Activated T-cell treated with anti-CD3 and anti-CD28 coated beads for 1 hour (primary cell): ENCODE results near the gene CIB4.

ENCODE experiments used
- DNase-seq: peaks from one replicate; pipeline ENCODE4 v3.0.0-alpha.2; 2020; ENCODE audit warnings: low read depth

CIB4 gene

DNA sequence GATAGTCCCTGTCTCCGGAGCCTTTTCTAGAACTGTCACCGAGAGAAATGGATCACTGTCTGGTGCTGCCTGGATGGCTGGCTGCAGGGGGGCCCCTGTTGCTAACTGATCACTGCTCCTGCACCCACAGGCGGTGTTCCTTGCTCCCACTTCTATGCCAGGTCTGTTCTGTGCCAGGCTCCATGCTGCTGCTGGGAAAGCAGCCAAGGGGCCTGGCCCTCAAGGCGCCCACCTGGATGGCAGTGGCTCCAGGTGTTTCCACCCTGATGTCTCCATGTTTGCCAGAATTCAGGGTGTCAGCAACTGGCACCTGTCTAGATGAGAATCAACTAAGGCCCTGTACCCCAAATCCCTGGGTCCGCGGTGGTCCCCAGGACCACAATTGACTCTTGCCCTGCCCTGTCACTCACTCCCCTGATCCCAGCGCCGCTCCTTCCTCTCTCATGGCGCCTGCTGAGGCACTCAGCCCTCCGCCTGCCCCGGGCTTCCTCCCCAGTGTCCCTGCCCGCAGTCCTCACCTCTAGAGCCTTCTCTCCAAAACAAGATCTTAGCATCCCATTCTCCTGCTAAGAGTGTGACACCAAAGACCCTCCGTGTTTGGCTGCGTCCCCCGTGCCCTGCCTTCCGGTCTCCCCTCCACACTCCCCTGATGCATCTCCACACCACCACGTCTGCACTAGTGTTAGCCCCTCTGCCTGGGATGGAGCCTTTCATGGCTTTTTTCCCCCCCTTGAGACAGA is 90.7 kb downstream of the CIB4 start:
- DNase-seq, result no peak

DNA sequence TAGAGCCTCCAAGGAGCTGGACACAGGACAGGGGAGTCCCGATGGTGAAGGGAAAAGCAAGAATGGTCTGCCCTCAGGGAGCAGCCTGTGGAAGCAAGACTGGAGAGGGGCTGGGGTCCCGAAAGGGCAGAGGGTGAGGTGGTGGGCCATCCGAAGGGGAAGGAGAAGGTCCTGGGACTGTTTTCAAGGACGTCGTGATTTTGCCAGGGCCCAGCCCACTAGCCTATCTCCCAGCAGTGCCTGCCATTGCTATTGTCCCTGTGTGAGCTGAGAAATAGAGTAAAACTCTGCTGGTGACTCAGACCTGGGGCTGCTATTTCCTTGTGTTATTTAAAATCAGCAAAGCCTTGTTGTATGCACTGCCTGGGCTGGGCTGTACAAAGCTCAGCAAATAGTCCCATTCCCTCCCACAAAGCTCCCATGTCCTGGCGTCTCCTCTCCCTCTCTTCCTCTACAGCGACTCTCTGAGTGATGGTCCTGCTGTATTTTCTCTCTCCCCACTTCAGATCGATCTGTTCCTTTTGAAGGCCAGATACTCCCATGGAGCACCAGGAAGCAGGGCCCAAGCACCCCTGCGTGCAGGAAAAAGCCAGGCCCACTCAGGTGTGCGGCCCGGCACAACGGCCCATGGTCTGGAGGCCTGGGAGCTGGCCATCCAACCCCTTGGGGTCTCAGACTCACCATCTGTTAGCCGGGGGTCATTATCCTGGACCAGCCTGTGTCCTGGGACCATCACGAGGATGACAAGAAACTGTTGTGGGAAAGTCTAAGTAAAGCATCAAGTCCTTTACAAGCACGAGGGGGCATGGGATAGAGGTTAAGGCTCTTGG is 98.3 kb downstream of the CIB4 start:
- no peak for DNase-seq

DNA sequence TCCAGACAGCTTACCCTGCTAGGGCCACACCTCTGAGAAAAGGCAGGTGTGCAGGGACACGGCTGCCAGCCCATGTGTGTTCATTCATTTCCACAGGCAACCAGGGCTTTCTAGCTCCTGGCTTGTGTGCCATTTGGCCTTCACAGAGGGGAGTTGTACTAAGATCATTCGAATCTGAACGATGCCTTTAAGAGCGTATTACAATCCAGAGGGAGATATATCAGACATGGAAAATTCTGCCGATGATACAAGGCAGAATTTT is 99.0 kb downstream of the CIB4 start:
- no peak for DNase-seq

DNA sequence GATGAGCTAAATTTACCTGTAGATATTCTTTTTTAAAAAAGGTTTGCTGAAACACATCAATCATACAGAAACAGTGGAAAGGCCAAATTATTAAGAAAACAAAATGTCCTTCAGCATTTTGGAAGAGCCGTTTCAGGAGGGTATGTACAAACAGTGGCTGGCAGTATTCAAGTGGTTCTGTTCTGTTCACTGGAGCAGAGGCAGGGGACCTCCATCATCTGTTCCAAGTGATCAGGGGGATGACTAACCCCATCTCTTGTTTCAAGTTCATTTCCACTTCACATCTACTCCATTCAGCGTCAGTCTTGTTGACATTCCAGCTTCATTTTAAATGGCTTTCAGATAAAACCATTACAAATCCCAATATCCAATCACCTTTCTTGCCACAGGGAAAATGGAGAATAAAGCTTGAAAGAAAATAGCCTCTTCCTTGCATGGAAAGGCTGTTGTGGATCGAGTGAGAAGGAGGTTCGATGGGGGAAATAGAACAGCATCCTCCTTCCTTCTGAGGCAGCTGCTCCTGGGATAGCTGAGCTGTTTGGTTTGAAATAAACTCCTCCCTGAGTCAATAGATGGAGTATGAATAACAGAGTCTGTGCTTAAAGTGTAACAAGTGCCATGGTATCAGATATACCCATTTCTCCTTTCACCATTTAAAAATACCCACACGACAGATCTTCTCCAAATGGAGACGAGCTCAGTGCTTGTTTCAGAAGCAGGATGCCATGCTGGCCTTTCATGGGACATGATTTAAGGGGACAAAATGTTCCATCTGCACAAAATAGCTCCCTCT is 99.6 kb downstream of the CIB4 start:
- DNase-seq, result no peak

DNA sequence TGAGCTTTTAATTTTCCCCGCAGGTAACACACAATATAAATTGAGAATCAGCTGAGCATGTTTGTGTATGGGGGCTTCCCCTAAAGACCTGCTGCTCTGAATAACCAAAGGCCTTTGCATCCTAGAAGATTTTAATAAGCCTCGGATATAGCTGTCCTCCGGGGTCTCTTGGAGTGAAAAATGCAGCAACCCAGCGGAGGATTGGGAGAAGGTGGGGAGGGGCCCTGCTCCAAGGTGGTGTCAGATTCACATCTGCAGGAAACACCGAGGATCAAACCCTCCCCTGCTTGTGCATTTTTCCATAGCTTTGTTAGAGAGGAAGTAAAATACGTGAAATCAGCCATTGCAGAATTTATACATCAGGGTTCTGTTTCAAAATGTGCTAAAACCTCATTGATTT is 100.2 kb downstream of the CIB4 start:
- no peak for DNase-seq

DNA sequence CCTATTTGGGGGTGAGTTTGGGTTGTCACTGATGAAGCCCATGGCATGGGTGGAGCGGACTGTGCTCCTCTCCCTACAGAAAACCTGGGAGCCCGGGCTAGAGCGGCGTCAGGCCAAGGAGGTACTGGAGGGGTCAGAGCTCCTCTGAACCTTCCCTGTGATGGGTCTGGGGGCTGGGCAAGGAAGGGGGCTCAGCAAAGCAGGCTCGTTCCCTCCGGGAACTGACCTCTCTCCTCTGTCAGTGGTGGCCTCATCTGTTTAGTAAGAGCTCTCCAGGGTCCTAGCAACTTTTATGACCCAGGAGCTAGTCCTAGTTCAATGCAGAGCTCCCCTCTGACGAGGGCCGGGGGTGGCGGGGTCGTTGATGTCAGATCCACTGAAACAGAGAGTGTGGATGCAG is 100.9 kb downstream of the CIB4 start:
- DNase-seq, result no peak

DNA sequence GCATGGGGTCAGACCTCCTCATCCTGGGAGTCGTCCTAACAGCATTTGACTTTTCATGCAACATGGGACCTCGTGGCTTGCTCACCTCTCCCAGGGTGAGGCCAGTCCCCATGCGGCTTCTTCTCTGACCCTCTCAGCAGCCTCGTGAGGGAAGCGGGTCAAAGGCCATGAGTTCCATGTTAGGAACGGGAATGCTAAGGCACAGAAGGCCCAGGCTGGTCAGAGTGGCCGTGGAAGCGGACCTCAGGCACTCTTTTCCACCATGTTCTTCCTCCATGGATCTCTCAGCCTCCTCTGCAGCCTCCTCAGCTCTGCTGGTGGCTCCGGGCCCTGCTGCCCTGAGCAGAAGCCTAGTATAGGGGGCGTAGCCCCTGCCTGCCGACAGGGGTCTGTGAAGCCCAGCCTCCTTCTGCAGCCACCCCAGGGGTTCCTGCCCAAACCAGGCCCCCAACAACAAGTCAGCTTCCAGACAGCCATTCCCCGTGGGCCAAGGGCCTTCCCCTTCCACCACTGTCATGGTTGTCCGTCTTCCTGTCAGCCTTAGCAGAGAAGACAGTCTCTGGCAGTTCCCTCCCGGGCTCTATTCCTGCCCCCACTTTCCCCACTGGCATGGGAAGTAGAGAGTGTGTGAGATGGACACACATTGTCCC is 103.2 kb downstream of the CIB4 start:
- DNase-seq, result no peak

DNA sequence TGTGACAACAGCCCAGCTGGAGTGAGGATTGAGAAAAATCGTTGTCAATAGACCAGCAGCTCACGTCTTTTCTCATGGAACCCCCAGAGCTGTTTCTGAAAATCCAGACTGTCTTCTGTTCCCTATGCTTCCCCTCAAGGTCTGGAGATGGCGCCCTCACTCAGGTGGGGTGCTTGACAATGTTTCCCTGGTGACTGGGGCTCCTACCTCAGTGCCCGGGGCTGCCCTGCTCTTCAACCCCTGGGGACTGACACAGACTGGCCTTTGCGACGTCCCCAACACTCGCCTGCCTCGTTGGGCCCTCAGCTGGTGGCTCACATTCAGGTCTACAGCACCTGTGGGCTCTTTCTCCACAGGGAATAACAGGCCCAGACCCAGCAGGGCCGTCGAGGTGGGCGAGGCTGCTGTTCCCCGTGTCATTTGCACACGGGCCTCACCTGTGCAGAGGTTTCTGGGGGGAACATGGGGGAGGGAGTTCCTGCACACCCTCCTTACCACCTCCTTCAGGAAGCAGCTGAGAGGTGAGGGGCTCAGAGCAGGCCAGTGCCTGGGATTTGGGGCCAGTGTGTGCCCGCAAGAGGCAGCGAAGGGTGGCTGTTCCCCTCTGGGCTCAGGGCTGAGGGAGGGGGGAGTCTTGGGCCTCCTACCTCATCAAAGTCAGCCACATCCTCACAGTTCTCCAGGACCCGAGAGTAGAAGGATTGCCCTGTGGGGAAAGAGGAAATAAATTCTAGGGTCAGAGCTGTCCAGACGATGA is 103.9 kb downstream of the CIB4 start:
- DNase-seq, result no peak

DNA sequence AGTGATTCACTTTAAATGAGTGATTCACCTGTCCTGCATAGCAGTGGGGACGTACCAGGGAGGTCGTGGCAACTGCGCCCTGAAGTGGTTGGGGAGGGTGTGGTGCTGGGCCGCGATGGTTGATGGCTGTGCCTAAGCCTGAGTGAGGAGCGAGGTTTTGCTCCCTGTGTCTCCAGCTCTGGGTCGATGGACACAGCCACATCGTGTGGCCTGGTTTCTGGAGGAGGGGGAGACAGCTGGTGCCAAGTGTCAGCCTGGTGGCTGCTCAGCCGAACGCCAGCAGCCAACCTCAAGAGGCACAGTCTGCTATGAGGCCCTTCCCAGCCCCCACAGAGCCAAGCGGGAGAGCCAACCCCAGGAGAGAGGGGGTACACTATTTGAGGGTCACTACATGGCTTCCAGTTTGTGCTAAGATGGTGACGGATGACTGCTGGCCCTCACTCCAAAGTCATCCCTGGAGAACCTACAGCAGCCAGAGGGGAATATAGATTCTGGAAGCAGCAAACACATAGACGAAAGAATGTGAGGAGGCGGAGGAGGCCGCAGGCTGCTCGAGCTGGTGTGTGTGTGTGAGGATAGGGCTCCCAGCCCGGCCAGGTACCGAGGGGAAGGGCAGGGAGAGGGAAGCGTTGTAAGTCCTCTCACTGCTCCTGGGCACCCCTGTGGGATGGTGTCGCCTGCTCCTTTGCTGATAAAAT is 104.6 kb downstream of the CIB4 start:
- DNase-seq, result no peak

DNA sequence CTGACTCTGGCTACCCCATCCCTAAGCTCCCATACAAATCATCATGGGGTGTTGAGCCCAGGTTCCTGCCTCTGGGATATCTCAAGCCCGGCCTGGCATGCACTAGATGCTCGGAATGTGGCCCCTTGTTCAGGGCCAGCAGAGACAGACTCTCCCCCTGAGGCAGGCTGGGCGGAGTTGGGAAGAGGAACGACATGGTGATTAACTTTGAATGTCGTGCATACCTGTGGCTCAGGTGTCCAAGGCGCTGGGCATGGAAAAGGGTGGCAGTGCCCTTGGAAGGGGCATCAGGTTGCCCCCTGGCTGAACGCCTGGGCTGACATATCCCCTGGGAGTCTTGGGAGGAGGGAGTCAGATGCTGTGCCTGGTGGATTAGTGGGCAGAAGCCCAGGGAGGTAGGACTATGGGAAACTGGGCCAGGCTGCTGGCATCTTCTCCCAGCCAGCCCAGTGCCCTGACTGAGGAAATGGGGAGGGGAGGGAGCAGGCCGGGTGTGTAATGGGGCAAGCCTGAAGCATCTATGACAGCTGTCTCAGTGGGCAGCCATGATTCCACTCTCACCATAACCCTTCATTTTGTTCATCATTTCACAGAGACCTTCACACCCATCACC is 105.4 kb downstream of the CIB4 start:
- DNase-seq, result no peak

DNA sequence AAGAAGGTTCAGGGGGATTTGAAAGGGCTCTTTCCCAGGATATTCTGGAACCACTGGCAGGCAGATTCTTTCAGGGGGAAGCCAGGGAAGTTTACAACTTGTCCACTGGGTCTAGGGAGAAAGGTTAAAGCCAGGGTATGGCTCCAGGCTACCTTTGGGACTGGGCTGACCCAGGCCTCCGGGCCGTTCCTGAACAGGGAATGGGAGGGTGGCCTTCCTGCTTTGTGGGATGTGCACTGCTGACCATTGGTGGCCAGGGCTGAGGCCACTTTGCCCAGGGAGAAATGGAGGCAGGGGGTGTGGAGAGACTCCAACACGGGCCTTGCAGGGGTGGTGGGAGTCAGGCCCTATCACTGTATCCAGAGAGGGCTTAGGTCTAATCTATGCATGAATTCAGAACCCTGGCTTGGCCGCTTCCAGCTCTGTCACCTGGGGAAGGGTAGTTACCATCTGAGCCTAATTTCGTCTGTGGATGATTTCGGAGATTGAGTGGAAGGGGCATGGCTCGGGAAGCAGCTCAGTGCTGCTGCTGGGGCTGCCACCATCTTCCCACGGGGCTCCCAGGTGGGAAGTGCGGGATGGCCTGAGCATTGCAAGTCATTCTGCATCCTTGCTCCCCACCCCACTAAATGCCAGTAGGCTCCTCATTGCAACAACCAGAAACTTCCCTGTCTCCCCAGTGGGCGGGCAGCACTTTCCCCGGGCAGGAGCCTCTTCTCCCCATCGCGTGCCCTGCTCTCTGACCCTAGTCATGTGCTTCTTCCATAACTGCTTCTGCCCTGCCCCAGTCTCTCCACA is 106.1 kb downstream of the CIB4 start:
- no peak for DNase-seq

DNA sequence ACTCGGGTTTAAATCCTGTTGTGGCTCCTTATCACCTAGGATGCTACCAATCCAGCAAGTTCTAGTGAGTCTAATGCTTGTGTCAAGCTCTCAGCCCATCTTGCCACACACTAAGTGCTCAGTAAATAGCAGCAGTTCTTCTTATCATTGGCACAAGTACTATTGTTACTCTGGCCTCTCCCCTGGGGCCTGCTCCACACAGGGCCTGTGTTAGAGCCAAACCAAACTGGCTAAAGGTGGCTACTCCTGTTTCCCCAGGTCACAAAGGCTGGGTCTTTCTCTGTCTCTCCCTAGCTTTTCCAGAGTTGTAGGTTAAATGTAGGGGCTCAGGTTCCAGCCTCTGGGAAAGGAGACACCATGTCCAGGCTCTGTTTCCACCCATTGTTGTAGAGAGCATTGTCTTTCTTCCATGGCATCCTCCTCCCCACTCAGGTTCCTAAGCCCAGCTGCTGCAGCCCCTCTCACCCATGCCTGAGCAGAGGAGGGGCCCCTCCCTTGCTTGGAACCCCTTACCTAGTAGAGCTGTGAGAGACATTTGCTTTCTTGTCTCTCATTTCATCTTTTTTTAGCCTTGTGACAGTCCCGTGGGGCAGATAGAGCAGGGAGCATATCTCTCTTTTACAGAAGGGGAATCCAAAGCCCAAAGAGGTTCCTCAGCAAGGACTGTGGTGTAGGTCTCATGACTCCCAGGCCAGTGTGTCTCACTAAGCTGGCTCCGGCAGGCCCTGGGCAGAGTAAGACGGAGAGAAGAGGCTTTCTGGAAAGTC is 106.9 kb downstream of the CIB4 start:
- no peak for DNase-seq

DNA sequence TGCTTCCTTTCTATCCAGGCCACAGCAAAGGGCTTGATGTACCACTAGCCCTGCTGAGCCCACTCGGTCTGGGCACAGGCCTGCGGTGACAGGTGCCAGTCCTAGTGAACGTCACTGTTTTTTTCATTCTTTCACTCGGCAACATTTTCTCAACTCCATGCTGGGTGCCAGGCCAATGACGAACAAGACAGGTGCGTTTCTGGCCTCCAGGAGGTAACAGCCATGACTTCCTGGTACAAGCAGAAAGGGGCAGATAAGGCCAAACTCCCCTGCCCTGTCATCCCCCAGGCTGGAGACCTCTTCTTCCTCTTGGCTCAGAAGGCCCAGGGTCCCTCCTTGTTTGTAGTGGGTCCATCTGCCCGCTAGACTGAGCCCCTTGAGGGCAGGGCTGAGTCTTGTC is 107.5 kb downstream of the CIB4 start:
- no peak for DNase-seq

DNA sequence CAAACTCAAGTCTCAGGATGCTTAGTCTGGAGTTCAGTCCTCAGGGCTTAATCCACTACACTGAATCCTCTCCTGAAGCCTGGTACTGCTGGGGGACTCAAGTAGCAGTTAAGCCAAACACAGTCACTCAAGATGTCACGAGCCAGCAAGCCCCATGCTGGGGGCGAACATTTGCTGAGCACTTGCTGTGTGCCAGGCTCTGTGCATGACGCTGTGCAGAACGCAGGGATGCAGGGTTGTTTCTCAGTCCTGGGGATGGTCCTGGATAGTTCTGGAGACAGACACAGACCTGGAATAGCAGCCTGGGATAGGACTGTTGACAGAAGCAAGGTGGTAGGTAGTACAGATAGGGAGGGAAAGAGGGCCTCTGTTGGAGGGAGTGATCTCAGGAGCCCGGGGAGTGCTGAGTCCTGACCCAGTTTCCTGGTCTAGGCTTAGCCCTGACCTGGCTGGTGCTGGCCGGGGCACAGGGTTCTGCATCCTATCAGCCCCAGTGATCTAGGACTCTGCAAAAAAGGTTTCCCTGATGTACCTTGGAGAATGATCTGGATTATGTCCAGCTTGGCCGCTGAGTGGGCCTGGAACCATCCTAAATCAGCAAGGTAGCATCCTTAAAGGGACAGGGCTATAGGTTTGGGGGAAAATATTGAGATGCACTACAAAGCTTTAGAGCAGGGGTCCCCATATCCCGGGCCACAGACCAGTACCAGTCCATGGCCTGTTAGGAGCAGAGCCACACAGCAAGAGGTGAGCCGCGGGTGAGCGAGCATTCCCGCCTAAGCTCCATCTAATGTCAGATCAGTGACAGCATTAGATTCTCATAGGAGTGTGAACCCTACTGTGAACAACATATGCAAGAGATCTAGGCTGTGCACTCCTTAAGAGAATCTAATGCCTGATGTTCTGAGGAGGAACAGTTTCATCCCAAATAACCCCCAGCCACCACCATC is 108.6 kb downstream of the CIB4 start:
- no peak for DNase-seq
